Erythroblast (primary cell): ENCODE data around the gene PTPN13.

Experiments
- GATA1 ChIP-seq: IDR thresholded peaks from 2 replicates; pipeline ENCODE4 v1.6.1; 2011; ENCODE audit warnings: low read depth, mild to moderate bottlenecking, control low read depth, low read length, moderate library complexity
- POLR2A ChIP-seq: IDR thresholded peaks from 2 replicates; pipeline ENCODE4 v1.6.1; 2011; ENCODE audit warnings: mild to moderate bottlenecking, low read length

DNA sequence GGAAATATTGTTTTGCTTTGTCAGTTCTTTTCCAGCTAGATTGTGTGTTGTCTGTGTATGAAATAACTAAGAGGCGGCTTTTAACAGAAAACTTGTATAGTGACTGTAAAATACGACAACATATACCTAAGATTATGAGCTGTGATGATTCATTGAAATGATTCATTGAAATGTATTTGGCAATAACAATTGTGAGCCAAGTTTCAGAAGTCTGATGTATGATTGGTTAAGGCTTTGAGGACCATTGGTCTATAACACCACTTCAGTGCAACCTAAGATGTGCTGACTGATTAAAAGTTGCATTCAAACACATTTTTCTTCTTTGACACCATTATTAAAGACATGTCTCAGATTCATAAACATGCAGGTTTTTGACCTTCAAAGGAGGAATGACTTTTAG is 76.6 kb downstream of the PTPN13 start:
- TF ChIP-seq POLR2A (no peak), GATA1 (no peak)
